Effector CD4-positive, alpha-beta T cell (primary cell): Measurements from ENCODE around the gene SEMA3A.
"Not testable (repeated sequence)": the region's sequence is repeated elsewhere in the genome, so short reads cannot be mapped to it uniquely, and the experiment has no call there.

Experiments used
- DNase-seq: peaks from one replicate; pipeline ENCODE4 v3.0.0-alpha.2; 2020

Gene SEMA3A

GRCh38 chr7:84108119-84108518, 86.5 kb downstream of the SEMA3A start:
- no peak for DNase-seq

DNA sequence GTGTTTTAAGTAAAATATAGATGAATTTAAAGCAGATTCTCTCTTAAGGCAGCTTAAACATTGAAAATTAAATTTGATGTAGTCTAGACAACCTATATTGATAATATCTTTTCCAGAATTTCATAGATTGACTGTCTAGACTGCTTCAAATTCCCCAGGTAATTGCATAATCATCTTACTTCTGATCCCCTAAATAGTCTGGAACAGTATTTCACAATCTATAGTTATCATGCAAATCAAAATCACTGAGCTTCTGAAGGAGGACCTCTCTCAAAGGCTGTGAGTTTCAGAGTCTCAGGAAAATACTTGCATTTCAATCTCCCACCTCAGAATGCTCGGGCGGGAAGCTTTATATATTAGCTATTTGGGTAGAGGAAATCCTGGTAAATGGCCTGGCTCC, 87.3 kb downstream of the SEMA3A start:
- no peak for DNase-seq

DNA sequence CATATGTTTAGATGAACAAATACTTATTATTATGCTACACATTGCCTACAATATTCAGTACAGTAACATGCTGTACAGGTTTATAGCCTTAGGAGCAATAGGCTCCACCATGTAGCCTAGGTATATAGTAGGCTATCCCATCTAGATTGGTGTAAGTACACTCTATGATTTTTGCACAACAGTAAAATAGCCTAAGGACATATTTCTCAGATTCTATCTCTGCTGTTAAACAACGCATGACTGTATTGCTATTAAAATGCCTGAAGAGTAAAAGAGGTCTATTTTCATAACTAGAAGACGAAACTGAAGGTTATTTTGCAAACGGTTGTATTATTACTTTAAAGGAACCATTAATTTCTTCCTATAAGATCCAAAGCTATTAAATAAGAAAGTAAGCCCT, 88.3 kb downstream of the SEMA3A start:
- no peak for DNase-seq

DNA sequence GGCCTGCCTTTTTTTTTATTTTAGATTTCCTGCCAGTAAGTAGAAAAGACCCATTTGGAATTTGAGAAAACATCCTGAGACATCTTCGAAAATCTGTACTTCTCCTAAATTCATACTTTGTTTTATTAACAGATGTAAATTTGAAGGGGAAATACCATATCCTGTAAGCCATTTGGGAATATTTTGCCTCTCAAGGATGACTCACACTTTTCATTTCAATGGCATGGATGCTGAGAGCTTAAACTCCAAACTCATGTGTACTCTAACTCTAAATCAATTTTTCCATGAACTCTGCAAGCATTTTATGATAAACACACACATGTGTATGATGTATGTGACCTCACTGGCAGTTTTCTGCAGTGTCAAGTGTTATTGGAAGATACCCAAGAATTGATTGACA, 89.0 kb downstream of the SEMA3A start:
- no peak for DNase-seq

- no peak for DNase-seq
Observed at GRCh38 chr7:84104826-84105225, 89.8 kb downstream of the SEMA3A start.

DNA sequence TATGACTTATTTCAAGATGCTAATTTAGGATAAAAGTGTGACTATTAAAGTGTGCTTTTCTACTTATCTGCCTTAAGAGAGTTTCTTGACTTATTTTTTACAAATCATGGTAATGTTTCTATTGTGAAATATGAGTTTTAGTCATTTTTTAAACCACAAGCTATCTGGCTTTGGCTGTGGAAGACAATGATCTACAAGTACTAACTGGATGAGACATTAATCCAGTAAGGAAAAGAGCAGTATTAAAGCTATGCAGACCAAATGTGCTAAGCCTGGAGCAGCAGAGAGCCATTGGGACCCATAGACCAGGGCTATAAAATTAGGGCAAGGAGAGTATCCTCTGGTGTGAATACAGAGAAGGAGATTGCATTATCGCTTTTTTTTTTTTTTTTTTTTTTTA, 92.4 kb downstream of the SEMA3A start:
- DNase-seq = no peak

DNA sequence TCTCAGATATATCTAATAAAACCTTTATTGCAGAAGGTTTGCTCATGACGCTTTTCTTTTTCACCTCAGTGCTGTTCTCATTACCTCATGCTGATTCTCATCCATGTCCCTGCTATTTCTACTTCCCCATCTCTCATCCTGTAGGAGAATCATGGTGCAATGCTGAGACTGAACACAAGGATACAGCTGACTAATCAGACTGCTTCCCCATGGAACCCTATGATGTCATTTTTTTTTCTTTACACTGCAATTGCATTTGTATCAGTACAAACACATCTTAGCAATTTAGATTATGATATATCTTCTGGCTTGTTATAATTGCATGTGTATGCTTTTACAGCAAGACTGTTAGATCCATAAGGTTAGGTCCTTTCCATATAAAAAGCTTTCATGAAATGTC, 93.7 kb downstream of the SEMA3A start:
- DNase-seq = no peak

GRCh38 chr7:84095971-84096370, 98.6 kb downstream of the SEMA3A start:
- no peak for DNase-seq

DNA sequence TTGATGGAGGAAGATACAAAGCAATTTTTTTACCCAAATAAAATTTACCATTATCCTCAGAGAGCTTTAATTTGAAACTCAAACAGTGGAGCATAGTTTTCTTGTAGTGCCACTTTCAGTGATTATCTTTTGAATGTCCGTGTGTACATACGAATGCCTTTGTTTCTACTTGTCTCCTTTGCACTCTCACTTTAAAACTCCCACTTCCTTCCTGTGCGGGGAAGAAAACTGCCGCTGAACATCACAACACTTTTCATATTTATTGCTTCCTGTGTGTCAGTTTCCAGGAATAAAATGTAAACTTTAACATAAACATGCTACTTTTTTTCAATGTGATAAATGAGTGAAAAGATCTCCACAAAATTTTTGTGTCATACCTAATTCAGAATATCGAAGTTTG, 102.4 kb downstream of the SEMA3A start:
- no peak for DNase-seq

- no peak for DNase-seq
Observed at GRCh38 chr7:84091318-84091717, 103.3 kb downstream of the SEMA3A start.

DNA sequence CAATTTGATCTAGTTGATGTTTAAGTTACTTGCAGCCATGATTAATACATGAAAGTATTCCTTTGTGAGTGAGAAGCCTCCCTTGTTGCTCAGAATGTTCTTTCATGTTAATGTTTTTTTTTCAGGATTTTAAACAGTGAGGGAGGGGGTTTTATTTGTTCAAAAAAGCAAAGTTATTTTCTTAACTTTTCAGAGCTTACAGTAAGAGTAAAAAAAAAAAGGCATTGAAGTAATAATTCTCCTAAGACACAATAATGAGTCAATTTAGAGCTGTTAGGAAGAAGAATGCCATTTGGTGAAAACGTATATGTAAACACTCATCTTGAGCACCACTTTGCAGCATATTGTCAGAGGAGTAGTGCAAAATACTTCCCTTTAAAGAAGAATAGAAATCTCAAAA, 105.8 kb downstream of the SEMA3A start:
- no peak for DNase-seq

DNA sequence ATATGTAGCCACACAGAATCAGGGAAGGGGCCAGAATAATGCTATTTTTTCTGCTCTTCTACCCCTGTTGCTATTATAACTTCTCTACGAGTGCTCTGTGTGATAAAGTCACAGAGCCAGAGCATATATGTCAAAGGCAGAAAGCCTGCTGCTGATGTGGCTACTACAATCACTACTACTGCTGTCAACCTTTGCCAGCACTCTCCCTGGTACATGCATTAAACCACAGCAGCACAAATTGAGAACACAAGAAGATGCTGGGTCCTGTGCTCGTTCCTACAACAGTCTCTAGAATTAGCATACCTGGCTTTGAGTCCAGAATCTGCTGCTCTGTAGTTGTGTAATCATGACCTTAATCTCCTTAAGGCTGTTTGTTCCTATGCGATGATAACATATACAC, 108.6 kb downstream of the SEMA3A start:
- no peak for DNase-seq

GRCh38 chr7:84085147-84085546, 109.4 kb downstream of the SEMA3A start:
- DNase-seq = no peak

GRCh38 chr7:84083846-84084245, 110.7 kb downstream of the SEMA3A start:
- DNase-seq = no peak

DNA sequence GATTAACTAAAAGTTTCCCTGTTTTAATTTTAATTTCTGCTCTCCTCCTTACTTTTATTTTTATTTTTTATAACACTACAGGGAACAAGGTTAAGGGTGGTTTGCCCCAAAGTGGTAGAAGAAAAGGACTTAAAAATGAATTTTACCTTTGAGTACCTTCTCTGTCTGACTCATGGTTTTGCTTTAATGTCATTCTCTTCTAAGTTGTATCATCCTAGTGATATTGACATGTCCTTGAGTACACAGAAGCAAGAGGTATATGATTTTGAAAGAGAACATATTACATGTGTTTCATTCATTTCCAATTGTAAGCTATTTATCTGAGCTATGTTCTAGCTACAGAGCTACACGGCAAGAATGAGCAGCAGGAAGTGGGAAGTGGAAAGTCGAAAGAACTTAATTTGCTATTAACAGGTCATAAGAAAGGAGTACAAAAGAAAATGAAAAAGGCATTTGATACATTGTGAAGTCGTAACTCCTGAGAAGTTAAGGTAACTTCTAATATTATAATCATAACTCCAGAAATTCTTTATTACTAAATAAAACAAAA, 112.5 kb downstream of the SEMA3A start:
- no peak for DNase-seq

- no peak for DNase-seq
Observed at GRCh38 chr7:84077336-84077735, 117.3 kb downstream of the SEMA3A start.

DNA sequence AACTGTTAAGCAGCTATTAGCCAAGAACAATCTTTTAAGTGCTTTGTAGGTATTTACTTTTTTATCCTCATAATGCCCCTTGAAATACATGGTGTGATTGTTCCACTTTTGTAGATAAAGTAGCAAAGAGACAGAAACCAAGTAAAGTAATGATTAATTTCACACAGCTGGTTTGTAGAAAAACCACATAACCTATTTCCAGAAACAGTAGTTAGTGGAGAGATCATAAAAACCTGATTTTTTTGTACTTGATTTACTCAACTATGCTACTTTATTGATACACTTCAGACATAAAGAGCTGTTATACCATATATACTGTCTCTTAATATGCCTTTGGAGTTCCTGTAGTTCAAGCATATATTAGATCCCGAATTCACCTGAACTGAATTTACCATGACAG, 118.4 kb downstream of the SEMA3A start:
- DNase-seq = no peak

DNA sequence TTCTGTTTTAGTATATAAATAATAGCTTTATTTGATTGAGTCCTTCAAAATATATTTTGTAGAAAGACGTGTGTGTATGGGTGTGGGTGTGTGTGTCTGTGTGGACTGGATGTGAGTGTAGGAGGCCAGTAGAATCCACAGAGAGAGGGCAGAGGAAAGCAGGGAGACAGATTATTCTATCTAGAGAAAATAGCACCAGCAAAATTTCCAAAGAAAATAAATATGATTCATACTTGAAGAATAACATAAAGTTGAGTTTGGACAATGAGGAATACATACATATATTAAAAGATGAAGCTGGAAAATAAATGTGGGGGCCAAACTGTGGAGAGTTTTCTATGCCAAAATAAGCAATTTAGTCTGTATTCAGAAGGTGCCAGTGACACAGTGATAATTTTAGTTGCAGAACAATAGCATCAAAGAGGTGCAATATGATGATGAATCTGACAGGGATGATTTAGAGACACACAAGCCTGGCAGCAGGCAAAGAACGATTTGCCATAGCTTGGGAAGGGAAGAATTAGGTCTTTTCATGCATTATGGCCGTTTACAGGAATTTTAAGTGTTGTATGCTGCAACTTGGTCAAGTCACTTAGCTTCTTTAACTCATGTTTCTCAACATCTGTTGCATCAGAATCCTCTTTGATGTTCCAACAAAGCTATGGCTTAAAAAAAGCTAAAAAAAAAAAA, 121.3 kb downstream of the SEMA3A start:
- no peak for DNase-seq

GRCh38 chr7:84070770-84071169, 123.8 kb downstream of the SEMA3A start:
- no peak for DNase-seq

- no peak for DNase-seq
Observed at GRCh38 chr7:84069999-84070500, 124.5 kb downstream of the SEMA3A start.

GRCh38 chr7:84069033-84069432, 125.6 kb downstream of the SEMA3A start:
- no peak for DNase-seq

DNA sequence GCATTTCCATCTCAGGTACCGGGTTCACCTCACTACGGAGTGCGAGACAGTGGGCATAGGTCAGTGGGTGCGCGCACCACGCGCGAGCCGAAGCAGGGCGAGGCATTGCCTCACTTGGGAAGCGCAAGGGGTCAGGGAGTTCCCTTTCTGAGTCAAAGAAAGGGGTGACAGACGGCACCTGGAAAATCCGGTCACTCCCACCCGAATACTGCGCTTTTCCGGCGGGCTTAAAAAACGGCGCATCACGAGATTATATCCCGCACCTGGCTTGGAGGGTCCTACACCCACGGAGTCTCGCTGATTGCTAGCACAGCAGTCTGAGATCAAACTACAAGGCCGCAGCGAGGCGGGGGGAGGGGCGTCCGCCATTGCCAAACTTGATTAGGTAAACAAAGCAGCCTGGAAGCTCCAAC, 132.1 kb downstream of the SEMA3A start:
- DNase-seq = not testable (repeated sequence)

GRCh38 chr7:84060760-84061261, 133.8 kb downstream of the SEMA3A start:
- DNase-seq = no peak

DNA sequence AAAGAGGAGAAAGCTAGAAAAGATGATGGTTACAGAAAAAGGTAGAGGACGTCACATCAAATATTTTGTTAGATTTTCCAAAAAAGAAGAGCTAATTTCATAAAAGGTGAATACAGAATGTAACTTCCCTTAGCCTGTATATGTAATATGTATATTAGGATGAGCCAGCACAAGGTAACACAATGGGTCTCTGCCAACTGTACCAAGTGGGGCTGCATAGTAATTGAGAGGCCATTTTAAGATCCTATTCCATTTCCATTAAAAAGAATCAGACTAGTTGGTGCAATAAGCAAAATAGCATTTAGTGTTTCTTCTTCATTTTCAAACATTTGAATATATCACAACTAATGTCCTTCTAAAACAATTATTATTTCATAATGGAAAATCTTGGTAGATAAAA, 134.6 kb downstream of the SEMA3A start:
- no peak for DNase-seq
